ENCODE measurements around the gene SETBP1. TPM values are rescaled to one million over a fixed set of nuclear protein-coding genes. Genes with fewer than 3 reads are reported as not detected.

Gene SETBP1
- total and polyA plus RNA-seq, 9 of the 15 experiments (the other 6 are each of a cell fraction or from before 2014, with no cell fraction given), result under 0.01 to 0.13 (median 0.04) TPM

GRCh38 chr18:44741085-44741484 lies 60.4 kb downstream of the SETBP1 start (continued):
- TF ChIP-seq, protein P1, sequence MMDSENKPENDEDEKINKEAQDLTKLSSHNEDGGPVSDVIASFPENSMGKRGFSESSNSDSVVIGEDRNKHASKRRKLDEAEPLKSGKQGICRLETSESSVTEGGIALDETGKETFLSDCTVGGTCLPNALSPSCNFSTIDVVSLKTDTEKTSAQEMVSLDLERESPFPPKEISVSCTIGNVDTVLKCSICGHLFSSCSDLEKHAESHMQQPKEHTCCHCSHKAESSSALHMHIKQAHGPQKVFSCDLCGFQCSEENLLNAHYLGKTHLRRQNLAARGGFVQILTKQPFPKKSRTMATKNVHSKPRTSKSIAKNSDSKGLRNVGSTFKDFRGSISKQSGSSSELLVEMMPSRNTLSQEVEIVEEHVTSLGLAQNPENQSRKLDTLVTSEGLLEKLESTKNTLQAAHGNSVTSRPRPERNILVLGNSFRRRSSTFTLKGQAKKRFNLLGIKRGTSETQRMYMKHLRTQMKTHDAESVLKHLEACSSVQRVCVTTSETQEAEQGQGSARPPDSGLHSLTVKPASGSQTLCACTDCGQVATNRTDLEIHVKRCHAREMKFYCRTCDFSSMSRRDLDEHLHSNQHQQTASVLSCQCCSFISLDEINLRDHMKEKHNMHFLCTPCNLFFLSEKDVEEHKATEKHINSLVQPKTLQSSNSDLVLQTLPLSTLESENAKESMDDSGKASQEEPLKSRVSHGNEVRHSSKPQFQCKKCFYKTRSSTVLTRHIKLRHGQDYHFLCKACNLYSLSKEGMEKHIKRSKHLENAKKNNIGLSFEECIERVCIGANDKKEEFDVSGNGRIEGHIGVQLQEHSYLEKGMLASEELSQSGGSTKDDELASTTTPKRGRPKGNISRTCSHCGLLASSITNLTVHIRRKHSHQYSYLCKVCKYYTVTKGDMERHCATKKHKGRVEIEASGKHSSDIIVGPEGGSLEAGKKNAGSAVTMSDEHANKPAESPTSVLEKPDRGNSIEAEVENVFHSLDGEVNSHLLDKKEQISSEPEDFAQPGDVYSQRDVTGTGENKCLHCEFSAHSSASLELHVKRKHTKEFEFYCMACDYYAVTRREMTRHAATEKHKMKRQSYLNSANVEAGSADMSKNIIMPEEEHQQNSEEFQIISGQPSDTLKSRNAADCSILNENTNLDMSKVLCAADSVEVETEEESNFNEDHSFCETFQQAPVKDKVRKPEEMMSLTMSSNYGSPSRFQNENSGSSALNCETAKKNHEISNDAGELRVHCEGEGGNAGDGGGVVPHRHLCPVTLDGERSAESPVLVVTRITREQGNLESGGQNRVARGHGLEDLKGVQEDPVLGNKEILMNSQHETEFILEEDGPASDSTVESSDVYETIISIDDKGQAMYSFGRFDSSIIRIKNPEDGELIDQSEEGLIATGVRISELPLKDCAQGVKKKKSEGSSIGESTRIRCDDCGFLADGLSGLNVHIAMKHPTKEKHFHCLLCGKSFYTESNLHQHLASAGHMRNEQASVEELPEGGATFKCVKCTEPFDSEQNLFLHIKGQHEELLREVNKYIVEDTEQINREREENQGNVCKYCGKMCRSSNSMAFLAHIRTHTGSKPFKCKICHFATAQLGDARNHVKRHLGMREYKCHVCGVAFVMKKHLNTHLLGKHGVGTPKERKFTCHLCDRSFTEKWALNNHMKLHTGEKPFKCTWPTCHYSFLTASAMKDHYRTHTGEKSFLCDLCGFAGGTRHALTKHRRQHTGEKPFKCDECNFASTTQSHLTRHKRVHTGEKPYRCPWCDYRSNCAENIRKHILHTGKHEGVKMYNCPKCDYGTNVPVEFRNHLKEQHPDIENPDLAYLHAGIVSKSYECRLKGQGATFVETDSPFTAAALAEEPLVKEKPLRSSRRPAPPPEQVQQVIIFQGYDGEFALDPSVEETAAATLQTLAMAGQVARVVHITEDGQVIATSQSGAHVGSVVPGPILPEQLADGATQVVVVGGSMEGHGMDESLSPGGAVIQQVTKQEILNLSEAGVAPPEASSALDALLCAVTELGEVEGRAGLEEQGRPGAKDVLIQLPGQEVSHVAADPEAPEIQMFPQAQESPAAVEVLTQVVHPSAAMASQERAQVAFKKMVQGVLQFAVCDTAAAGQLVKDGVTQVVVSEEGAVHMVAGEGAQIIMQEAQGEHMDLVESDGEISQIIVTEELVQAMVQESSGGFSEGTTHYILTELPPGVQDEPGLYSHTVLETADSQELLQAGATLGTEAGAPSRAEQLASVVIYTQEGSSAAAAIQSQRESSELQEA (IDR thresholded peaks at IDR 0.05; ENCODE audit: low read depth), result no peak
- TF ChIP-seq, protein P2, sequence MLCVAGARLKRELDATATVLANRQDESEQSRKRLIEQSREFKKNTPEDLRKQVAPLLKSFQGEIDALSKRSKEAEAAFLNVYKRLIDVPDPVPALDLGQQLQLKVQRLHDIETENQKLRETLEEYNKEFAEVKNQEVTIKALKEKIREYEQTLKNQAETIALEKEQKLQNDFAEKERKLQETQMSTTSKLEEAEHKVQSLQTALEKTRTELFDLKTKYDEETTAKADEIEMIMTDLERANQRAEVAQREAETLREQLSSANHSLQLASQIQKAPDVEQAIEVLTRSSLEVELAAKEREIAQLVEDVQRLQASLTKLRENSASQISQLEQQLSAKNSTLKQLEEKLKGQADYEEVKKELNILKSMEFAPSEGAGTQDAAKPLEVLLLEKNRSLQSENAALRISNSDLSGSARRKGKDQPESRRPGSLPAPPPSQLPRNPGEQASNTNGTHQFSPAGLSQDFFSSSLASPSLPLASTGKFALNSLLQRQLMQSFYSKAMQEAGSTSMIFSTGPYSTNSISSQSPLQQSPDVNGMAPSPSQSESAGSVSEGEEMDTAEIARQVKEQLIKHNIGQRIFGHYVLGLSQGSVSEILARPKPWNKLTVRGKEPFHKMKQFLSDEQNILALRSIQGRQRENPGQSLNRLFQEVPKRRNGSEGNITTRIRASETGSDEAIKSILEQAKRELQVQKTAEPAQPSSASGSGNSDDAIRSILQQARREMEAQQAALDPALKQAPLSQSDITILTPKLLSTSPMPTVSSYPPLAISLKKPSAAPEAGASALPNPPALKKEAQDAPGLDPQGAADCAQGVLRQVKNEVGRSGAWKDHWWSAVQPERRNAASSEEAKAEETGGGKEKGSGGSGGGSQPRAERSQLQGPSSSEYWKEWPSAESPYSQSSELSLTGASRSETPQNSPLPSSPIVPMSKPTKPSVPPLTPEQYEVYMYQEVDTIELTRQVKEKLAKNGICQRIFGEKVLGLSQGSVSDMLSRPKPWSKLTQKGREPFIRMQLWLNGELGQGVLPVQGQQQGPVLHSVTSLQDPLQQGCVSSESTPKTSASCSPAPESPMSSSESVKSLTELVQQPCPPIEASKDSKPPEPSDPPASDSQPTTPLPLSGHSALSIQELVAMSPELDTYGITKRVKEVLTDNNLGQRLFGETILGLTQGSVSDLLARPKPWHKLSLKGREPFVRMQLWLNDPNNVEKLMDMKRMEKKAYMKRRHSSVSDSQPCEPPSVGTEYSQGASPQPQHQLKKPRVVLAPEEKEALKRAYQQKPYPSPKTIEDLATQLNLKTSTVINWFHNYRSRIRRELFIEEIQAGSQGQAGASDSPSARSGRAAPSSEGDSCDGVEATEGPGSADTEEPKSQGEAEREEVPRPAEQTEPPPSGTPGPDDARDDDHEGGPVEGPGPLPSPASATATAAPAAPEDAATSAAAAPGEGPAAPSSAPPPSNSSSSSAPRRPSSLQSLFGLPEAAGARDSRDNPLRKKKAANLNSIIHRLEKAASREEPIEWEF (CRISPR knock-in tag; IDR thresholded peaks at IDR 0.05), result no peak
